Activated naive CD8-positive, alpha-beta T cell treated with anti-CD3 and anti-CD28 coated beads, Interleukin-2, amount 50 U/mL, for 16 hours (primary cell): ENCODE results near the gene ZNRD2.

Experiments used
- DNase-seq: peaks from one replicate; pipeline ENCODE4 v3.0.0-alpha.2; 2020; ENCODE audit warnings: low read depth, low spot score

The ZNRD2 gene

GRCh38 chr11:65573391-65574079 is 3.3 kb downstream of the ZNRD2 start:
- no peak for DNase-seq

GRCh38 chr11:65574109-65574810 is 4.0 kb downstream of the ZNRD2 start:
- DNase-seq, result peak; percentile 63

DNA sequence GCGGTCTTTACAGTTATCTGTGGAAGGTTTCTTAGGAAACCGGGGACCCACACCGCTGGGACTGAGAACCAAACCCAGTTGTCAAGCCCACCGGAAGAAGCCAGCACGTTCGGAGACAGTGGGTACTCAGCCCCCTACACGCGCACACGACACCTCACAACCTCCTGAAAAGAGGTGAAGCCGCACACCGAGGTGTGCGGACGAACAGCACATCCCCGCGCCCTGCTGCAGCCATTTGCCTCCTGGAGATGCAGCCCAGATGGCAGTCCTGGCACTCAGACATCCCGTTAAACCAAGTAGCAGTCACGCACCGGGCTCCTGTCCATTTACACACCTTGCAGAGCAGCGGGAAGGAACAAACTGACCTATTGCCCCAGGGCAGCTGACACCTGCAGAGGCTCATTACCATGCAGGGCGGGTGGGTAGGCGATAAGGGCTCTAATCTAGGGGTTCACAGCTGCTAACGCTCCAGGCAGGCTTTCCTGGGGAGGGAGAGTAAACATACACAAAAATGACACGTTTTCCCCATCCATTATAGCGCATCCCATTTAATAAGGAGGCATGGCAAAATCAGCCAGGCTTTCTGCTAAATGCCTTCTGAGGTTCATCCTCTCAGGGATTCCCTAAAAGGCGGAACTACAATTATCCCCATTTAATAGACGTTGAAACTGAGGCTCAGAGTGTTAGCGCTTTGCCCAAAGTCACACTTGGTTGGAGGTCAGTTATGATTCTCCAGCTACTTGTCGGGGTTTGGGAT is 4.7 kb downstream of the ZNRD2 start:
- DNase-seq, result no peak

GRCh38 chr11:65575568-65576231 is 5.4 kb downstream of the ZNRD2 start, which contains the start of gene EHBP1L1:
Gene EHBP1L1, plus strand, starts transcription at chr11:65576053. Its CDS starts 250 bp downstream, at chr11:65576303.
- DNase-seq, result no peak

GRCh38 chr11:65576232-65576866 is 6.1 kb downstream of the ZNRD2 start:
- no peak for DNase-seq

GRCh38 chr11:65576867-65577755 is 6.8 kb downstream of the ZNRD2 start:
- DNase-seq, result no peak

- no peak for DNase-seq
These were observed 7.5 kb downstream of the ZNRD2 start for GRCh38 chr11:65577756-65578109.

DNA sequence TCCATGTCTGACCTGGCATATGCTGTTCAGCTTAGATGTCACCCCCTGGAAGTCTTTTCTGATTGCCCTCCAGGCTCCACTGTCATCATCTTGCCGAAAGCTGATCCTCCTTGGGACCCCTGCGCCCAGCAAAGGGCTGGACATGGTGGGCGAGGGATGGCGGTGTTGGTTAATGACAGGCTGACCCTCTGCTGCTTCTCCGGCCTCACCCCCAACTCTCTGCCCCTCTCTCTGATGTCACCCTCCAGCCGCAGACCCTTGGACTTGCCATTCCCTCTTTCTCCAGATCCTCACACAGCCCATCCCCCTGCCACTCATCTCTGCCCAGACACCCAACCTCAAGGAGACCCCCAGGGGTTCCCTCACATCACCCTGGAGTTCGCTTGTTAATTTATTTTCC is 7.9 kb downstream of the ZNRD2 start:
- no peak for DNase-seq

DNA sequence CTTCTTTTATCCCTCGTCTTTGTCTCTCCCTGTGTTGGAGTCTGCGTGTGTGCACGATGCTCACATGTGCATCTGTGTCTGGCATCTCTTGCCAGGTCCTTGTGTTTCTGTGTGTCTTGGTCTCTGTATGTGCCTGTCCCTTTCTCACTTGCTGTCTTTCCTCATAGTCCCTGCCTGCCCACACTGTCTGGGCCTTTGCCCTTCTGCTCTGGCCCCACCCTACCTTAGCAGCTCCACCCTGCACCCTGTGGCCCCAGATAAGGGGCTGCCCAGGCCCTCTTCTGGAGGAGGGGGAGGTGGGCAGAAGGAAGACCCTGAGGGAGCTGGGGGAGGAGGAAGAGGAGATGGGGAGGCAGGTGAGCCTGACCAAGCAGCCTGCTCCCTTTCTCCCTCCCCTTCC is 8.4 kb downstream of the ZNRD2 start:
- no peak for DNase-seq

- DNase-seq, result no peak
These were observed 9.0 kb downstream of the ZNRD2 start for GRCh38 chr11:65579291-65579690.

DNA sequence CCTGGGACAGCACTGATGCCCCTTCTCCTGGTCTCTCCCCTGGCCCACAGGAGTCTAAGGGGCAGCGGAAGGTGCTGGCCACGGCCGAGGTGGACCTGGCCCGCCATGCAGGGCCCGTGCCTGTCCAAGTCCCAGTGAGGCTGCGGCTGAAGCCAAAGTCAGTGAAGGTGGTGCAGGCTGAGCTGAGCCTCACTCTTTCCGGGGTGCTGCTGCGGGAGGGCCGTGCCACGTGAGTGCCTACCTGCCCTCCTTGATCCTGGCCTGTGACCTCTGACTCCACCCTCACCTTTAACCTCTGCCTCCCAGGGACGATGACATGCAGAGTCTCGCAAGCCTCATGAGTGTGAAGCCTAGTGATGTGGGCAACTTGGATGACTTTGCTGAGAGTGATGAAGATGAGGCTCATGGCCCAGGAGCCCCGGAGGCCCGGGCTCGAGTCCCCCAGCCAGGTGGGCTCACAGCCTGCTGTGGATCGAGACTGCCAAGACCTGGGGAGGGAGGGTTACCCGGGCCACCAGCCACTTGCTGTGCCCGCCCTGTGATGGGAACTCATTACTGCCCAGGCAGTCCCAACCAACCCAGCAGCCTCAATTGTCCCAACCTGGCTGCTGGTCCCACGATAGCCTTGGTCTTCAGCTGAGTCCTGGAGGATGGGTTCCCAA is 9.9 kb downstream of the ZNRD2 start:
- DNase-seq, result no peak

- no peak for DNase-seq
These were observed 10.5 kb downstream of the ZNRD2 start for GRCh38 chr11:65580756-65581155.

GRCh38 chr11:65581928-65582327 is 11.7 kb downstream of the ZNRD2 start:
- no peak for DNase-seq

DNA sequence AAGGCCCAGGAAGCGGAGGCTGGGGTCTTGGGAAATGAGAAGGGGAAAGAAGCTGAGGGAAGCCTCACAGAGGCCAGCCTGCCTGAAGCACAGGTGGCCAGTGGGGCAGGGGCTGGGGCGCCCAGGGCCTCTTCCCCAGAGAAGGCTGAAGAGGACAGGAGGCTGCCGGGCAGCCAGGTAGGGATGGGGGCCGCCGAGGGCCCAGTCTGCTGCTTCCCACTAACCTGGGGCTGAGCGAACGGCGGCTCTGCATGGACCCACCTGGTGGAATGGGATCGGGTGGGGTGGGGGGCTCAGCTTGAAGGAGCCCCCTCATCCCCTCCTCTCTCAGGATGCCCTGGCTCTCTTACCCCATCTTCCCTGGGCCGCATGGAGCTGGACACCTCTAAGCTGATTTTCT is 13.3 kb downstream of the ZNRD2 start:
- DNase-seq, result no peak

- DNase-seq, result no peak
These were observed 13.8 kb downstream of the ZNRD2 start for GRCh38 chr11:65584106-65584505.

DNA sequence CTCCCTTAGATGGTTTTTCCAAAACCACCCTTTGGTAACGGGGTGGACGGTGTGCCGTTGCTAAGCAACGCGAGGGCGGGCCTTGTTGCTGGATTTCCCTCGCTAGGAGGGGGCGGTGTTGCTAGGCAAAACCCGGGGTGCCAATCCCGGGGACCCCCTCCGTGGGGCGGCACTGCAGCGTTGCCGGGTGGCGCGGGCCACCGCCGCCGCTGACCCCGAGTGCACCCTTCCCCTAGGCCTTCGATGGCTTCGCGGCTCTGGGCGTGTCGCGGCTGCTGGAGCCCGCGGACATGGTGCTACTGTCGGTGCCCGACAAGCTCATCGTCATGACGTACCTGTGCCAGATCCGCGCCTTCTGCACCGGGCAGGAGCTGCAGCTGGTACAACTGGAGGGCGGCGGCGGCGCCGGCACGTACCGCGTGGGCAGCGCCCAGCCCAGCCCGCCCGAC is 14.5 kb downstream of the ZNRD2 start:
- DNase-seq, result no peak

DNA sequence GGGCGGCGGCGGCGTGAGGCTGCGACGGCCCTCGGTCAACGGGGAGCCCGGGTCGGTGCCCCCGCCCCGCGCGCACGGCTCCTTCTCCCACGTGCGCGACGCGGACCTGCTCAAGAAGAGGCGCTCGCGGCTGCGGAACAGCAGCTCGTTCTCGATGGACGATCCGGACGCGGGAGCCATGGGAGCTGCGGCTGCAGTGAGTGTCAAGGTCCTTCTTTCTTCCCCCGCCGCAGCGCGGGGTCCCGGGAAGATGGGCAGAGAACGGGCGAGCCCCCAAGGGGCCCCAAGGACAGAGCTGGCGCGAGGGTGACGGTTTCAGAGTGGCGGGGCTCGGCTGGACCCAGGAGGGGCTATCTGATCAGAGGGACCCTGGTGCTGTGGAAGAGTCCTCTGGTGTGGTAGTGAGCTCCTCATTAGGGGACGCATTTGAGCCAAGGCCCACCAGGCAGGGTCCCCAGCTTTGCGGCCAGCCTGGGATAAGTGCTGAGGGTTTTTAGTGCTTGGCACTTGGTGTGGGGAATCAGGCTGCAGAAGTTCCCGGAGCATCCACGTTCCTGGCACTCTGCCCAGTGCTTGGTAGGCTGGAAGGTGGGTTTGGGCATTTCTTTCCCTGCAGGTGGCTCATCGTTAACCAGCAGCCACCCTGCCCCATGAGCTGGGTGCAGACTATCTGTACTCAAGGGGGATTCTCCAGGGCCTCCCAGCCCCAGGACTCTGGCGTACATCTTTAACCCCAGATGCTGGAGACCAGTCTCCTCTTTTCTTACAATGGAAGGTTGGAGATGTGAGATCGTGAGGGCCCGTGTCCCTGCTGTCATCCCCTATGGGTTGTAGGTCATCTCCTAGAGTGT is 15.3 kb downstream of the ZNRD2 start:
- no peak for DNase-seq

DNA sequence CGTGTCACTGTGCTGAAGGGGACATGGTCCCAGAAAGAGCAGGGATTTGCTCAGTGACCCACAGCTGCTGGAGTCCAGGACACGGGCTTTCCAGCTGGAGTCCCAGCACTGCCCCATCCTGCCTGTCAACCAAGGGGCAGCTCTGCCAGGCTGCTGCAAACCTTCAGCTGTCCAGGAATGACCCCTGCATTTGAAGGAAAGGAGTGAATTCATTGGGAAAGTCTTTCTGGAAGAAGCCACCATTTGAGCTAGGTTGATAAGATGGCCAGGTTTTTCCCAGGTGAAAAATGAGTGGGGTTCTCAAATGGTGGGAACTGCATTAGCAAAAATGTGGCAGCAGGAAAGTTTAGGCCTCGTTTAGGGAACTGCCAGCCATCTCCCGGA is 16.0 kb downstream of the ZNRD2 start:
- no peak for DNase-seq

DNA sequence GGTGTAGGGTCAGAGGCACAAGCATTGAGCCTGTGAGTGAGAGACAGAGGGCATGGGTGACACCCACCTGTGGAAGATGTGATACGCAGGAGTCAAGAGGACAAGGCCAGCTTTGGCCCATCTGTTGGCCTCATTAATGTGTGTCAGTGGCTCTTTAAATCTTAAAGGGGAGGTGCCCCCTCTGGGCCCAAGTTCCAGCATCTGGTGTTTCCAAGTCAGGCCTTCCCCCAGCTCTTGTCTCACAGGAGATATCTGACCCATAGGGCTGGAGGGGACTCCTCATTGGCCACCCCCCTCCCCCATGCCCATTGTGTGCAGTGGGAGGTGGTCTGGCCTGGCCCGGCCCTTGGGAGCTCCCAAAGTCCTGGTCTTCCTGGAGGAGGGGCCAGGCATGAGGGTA is 16.4 kb downstream of the ZNRD2 start:
- no peak for DNase-seq
